K562 (cell line): Measurements from ENCODE around the gene AAR2. TPM values are rescaled to one million over a fixed set of nuclear protein-coding genes. Genes with fewer than 3 reads are reported as not detected.

ENCODE experiments used
- ATAC-seq: fragments of 200-7000 bp; cut with Tn5 transposase; 3 replicates; pipeline ENCODE4 v1.9.1; 2020; ENCODE audit warnings: moderate library complexity
- BruUV-seq: library from RNA; stranded (reverse); fragments of 400-500 nt; replicated peaks from 2 replicates; lab custom pipeline; 2021; lab: Mats Ljungman, UMichigan
- CTCF ChIA-PET: fragments of 300-600 bp; formaldehyde crosslinking; extraction: SDS; loops from one replicate; lab custom pipeline; 2021; ENCODE audit warnings: low intra/inter-chr PET ratio; lab: Yijun Ruan, JAX
- POLR2A ChIA-PET: fragments of 300-600, 350-650 bp; sonication (Branson Sonifier 250); formaldehyde crosslinking; extraction: SDS; loops from one replicate; lab custom pipeline; 2021; ENCODE audit warnings: antibody characterized with exemption, inconsistent platforms; lab: Yijun Ruan, JAX
- DNase-seq, 4 experiments: peaks; one replicate each; pipeline versions ENCODE4 v3.0.0 to v3.0.0-alpha.2; 2011 to 2018; ENCODE audit warnings: low spot score in 3 of 4, mixed read lengths in 3 of 4; ENCODE audit errors: extremely low read depth in 1 of 4
- FAIRE-seq: peaks from 2 replicates; lab custom pipeline; 2011; peaks lifted over from hg19 to GRCh38; lab: Jason Lieb, UNC
- H2AFZ ChIP-seq: 2 replicates; pipeline ENCODE4 v1.6.0; 2011; ENCODE audit warnings: low read depth, low read length, control low read depth, inconsistent platforms
- H3K27ac ChIP-seq: fragments of 200-600 bp; 3 replicates; pipeline ENCODE4 v1.8.0; 2011; ENCODE audit warnings: low read depth, mild to moderate bottlenecking, control low read depth, inconsistent platforms, low read length, moderate library complexity, mixed read lengths; ENCODE audit errors: extremely low read depth
- H3K27me3 ChIP-seq, 2 experiments: fragments of 300-600 bp in 1 of 2; 2 replicates in 1 of 2; 3 replicates in 1 of 2; pipeline versions ENCODE4 v1.6.0 to v1.8.0; 2011; ENCODE audit warnings: inconsistent platforms in 2 of 2, low read length in 2 of 2, mild to moderate bottlenecking in 1 of 2, mixed read lengths in 1 of 2, moderate library complexity in 1 of 2; ENCODE audit not compliant: control insufficient read depth in 2 of 2, insufficient read depth in 2 of 2
- H3K36me3 ChIP-seq: fragments of 300-600 bp; 3 replicates; pipeline ENCODE4 v1.8.0; 2011; ENCODE audit warnings: mild to moderate bottlenecking, low read length, inconsistent platforms; ENCODE audit not compliant: control insufficient read depth, insufficient read depth
- H3K4me1 ChIP-seq, 2 experiments: fragments of 200-600 bp in 1 of 2; replicated peaks in 1 of 2; 2 replicates in 1 of 2; 3 replicates in 1 of 2; pipeline versions ENCODE4 v1.5.1 to v1.8.0; 2011; ENCODE audit warnings: inconsistent platforms in 2 of 2, low read length in 2 of 2, mild to moderate bottlenecking in 1 of 2, mixed read lengths in 1 of 2, moderate library complexity in 1 of 2; ENCODE audit not compliant: control insufficient read depth in 2 of 2, insufficient read depth in 2 of 2
- H3K4me2 ChIP-seq: 2 replicates; pipeline ENCODE4 v1.6.1; 2011; ENCODE audit warnings: low read length, control low read depth, inconsistent platforms, mixed read lengths; ENCODE audit not compliant: insufficient read depth
- H3K4me3 ChIP-seq: fragments of 200-600 bp; sonication (generic), shearing (Covaris generic); 2 replicates; pipeline ENCODE4 v1.5.1; 2016; ENCODE audit warnings: control low read depth, inconsistent platforms
- H3K79me2 ChIP-seq: fragments of 200-600 bp; 3 replicates; pipeline ENCODE4 v1.8.0; 2011; ENCODE audit warnings: low read length, inconsistent platforms; ENCODE audit not compliant: control insufficient read depth, insufficient read depth
- H3K9ac ChIP-seq, 2 experiments: 2 replicates each; pipeline versions ENCODE4 v1.6.0 to v1.6.1; 2011; ENCODE audit warnings: low read depth in 2 of 2, low read length in 2 of 2, control low read depth in 1 of 2, inconsistent platforms in 1 of 2, mild to moderate bottlenecking in 1 of 2, mixed read lengths in 1 of 2; ENCODE audit not compliant: insufficient read depth in 1 of 2
- H3K9me1 ChIP-seq: one replicate; pipeline ENCODE4 v1.6.0; 2011; ENCODE audit warnings: inconsistent platforms, mild to moderate bottlenecking, low read length, moderate library complexity; ENCODE audit not compliant: control insufficient read depth, insufficient read depth
- H3K9me3 ChIP-seq: replicated peaks from 2 replicates; pipeline ENCODE4 v1.5.1; 2011; ENCODE audit warnings: low read depth, low read length, inconsistent platforms; ENCODE audit not compliant: control insufficient read depth, insufficient read depth
- H4K20me1 ChIP-seq: replicated peaks from 2 replicates; pipeline ENCODE4 v1.6.1; 2011; ENCODE audit warnings: low read length, inconsistent platforms, mixed read lengths; ENCODE audit not compliant: control insufficient read depth, insufficient read depth
- KHSRP ChIP-seq: fragments of 450-650 bp; IDR thresholded peaks from 2 replicates; pipeline ENCODE4 v1.6.1; 2017
- ZFX ChIP-seq: sonication (generic); formaldehyde crosslinking; IDR thresholded peaks from 2 replicates; pipeline ENCODE4 v1.8.0; 2022; ENCODE audit warnings: mild to moderate bottlenecking, missing genetic modification reagents, moderate library complexity
- WGBS: fragments of 100-300 bp; shearing (Covaris generic); methylation state at CpG from one replicate; pipeline ENCODE4 v1.1.6; 2016; ENCODE audit warnings: low coverage, mixed read lengths; ENCODE audit not compliant: insufficient coverage; ENCODE audit errors: missing lambda C conversion rate; 5-methylcytosine and 5-hydroxymethylcytosine counted together
- in situ Hi-C: fragments of 300-500 bp; cut with MboI; formaldehyde crosslinking; loops from 4 replicates; pipeline ENCODE4 v1.15.0; 2018; ENCODE audit warnings: inconsistent platforms, mixed read lengths
- intact Hi-C: fragments of 100-400 bp; cut with micrococcal nuclease; formaldehyde crosslinking; loops from 2 replicates; pipeline ENCODE4 v1.14.2; 2022
- polyA plus RNA-seq, 8 experiments: library from polyadenylated mRNA; depleted of rRNA in 4 of 8; stranded (reverse) in 5 of 8; unstranded in 3 of 8; fragments of >200 nt; fragmentation: Nextera tagmentation in 2 of 8; fragmentation: Illumina TruSeq in 1 of 8; extraction: Ambion mirVana in 2 of 8; extraction: Trizol in 1 of 8; gene quantifications; 2 replicates each; pipeline versions ENCODE4 v1.2.1 to v1.2.3, GENCODE V29; 2011 to 2014; ENCODE audit warnings: inconsistent platforms in 1 of 8, missing spikeins in 1 of 8
- total RNA-seq, 7 experiments: library from RNA; depleted of rRNA in 6 of 7; stranded (reverse); fragments of >200 nt in 6 of 7; fragmentation: Illumina TruSeq in 2 of 7; extraction: Trizol in 2 of 7; gene quantifications; 2 replicates each; pipeline versions ENCODE4 v1.2.1 to v1.2.3, GENCODE V29; 2011 to 2021; ENCODE audit warnings: low replicate concordance in 1 of 7
- TF ChIP-seq, protein P1 (sequence below): fragments of 450-650 bp; IDR thresholded peaks from 2 replicates; pipeline ENCODE4 v1.7.0; 2016; ENCODE audit warnings: borderline replicate concordance
- TF ChIP-seq, protein P2 (sequence below), 2 experiments: IDR thresholded peaks; 2 replicates each; pipeline ENCODE4 v1.6.1; 2012; ENCODE audit warnings: improper control_type of control experiment in 2 of 2, low read depth in 2 of 2, low read length in 2 of 2, borderline replicate concordance in 1 of 2
- TF ChIP-seq, protein P3 (sequence below): sonication (generic); formaldehyde crosslinking; IDR thresholded peaks from 2 replicates; pipeline ENCODE4 v1.8.0; 2022; ENCODE audit warnings: mild to moderate bottlenecking, missing genetic modification reagents
- TF ChIP-seq, protein P4 (sequence below): sonication (generic); formaldehyde crosslinking; IDR thresholded peaks from 2 replicates; pipeline ENCODE4 v1.8.1; 2023; ENCODE audit warnings: mild to moderate bottlenecking, missing genetic modification reagents

Gene AAR2
- total and polyA plus RNA-seq, 9 of the 15 experiments (the other 6 are each of a cell fraction or from before 2014, with no cell fraction given) = 6.5 to 36.2 (median 24.7) TPM

DNA sequence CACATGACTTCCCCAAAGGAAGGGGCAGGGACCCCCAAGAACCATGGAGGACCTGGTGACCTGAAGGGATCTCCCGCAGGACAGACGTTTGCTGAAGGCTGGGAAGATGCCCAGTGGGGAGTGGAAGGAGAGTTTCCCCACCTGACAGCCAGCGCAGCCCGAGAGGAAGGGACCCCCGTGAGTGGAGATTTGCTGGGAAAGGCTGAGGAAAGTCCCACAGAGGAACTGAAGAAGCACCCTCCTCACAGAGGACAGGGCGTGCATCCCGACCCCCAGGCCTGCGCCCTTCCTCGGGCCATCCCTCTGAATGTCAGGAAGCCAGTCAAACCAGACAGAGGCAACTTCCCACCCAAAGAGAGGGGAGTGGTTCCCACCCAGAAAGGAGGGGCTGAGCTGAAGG lies 29.6 kb upstream of the AAR2 start:
- H3K36me3 ChIP-seq = no peaks in the 10 kb centered on the region
- H3K9ac ChIP-seq = no peak overlapping the region
- in situ Hi-C loops = loop anchor here (25.0 kb wide), 1 partner anchor 231 kb away; no protein-coding TSS in a partner anchor
- H3K4me2 ChIP-seq = no peak overlapping the region
- H3K27me3 ChIP-seq = peaks cover 54 to 71% of the 10 kb centered on the region in 2 experiments
- POLR2A ChIA-PET = interaction anchor here (0.6 to 0.7 kb wide), 5 partner anchors 59 to 274 kb away, joined by 3 to 5 read pairs (median 3); no protein-coding TSS in a partner anchor
- H2AFZ ChIP-seq = no peak overlapping the region
- CTCF ChIA-PET = interaction anchor here (1.0 kb wide), 1 partner anchor 233 kb away, joined by 4 read pairs; no protein-coding TSS in a partner anchor
- no peaks in the 10 kb centered on the region for H3K9me1 ChIP-seq
- no peaks in the 10 kb centered on the region for H3K79me2 ChIP-seq
- no TSS peak for BruUV-seq
- no peak for ATAC-seq
- 3% methylated on average over 9 of the region's 9 CpGs for WGBS
- intact Hi-C loops = no loop called here
- no peak overlapping the region for H3K27ac ChIP-seq
- no peak for FAIRE-seq
- H3K9me3 ChIP-seq = no peaks in the 10 kb centered on the region
- H4K20me1 ChIP-seq = peaks cover 7% of the 10 kb centered on the region
- no peak for DNase-seq
- no peak overlapping the region for H3K4me3 ChIP-seq
- H3K4me1 ChIP-seq = no peaks in the 10 kb centered on the region
- TF ChIP-seq ZFX (CRISPR knock-in tag) (no peak), KHSRP (no peak)
- TF ChIP-seq, protein P1, sequence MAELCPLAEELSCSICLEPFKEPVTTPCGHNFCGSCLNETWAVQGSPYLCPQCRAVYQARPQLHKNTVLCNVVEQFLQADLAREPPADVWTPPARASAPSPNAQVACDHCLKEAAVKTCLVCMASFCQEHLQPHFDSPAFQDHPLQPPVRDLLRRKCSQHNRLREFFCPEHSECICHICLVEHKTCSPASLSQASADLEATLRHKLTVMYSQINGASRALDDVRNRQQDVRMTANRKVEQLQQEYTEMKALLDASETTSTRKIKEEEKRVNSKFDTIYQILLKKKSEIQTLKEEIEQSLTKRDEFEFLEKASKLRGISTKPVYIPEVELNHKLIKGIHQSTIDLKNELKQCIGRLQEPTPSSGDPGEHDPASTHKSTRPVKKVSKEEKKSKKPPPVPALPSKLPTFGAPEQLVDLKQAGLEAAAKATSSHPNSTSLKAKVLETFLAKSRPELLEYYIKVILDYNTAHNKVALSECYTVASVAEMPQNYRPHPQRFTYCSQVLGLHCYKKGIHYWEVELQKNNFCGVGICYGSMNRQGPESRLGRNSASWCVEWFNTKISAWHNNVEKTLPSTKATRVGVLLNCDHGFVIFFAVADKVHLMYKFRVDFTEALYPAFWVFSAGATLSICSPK = no peak
- TF ChIP-seq, protein P2, sequence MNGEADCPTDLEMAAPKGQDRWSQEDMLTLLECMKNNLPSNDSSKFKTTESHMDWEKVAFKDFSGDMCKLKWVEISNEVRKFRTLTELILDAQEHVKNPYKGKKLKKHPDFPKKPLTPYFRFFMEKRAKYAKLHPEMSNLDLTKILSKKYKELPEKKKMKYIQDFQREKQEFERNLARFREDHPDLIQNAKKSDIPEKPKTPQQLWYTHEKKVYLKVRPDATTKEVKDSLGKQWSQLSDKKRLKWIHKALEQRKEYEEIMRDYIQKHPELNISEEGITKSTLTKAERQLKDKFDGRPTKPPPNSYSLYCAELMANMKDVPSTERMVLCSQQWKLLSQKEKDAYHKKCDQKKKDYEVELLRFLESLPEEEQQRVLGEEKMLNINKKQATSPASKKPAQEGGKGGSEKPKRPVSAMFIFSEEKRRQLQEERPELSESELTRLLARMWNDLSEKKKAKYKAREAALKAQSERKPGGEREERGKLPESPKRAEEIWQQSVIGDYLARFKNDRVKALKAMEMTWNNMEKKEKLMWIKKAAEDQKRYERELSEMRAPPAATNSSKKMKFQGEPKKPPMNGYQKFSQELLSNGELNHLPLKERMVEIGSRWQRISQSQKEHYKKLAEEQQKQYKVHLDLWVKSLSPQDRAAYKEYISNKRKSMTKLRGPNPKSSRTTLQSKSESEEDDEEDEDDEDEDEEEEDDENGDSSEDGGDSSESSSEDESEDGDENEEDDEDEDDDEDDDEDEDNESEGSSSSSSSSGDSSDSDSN (IDR thresholded peaks at IDR 0.05; ENCODE audit: borderline replicate concordance in 1 of 2, low read depth in 2 of 2, low read length in 2 of 2) = no peak
- TF ChIP-seq, protein P3, sequence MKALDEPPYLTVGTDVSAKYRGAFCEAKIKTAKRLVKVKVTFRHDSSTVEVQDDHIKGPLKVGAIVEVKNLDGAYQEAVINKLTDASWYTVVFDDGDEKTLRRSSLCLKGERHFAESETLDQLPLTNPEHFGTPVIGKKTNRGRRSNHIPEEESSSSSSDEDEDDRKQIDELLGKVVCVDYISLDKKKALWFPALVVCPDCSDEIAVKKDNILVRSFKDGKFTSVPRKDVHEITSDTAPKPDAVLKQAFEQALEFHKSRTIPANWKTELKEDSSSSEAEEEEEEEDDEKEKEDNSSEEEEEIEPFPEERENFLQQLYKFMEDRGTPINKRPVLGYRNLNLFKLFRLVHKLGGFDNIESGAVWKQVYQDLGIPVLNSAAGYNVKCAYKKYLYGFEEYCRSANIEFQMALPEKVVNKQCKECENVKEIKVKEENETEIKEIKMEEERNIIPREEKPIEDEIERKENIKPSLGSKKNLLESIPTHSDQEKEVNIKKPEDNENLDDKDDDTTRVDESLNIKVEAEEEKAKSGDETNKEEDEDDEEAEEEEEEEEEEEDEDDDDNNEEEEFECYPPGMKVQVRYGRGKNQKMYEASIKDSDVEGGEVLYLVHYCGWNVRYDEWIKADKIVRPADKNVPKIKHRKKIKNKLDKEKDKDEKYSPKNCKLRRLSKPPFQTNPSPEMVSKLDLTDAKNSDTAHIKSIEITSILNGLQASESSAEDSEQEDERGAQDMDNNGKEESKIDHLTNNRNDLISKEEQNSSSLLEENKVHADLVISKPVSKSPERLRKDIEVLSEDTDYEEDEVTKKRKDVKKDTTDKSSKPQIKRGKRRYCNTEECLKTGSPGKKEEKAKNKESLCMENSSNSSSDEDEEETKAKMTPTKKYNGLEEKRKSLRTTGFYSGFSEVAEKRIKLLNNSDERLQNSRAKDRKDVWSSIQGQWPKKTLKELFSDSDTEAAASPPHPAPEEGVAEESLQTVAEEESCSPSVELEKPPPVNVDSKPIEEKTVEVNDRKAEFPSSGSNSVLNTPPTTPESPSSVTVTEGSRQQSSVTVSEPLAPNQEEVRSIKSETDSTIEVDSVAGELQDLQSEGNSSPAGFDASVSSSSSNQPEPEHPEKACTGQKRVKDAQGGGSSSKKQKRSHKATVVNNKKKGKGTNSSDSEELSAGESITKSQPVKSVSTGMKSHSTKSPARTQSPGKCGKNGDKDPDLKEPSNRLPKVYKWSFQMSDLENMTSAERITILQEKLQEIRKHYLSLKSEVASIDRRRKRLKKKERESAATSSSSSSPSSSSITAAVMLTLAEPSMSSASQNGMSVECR (CRISPR knock-in tag) = no peak
- TF ChIP-seq, protein P4, sequence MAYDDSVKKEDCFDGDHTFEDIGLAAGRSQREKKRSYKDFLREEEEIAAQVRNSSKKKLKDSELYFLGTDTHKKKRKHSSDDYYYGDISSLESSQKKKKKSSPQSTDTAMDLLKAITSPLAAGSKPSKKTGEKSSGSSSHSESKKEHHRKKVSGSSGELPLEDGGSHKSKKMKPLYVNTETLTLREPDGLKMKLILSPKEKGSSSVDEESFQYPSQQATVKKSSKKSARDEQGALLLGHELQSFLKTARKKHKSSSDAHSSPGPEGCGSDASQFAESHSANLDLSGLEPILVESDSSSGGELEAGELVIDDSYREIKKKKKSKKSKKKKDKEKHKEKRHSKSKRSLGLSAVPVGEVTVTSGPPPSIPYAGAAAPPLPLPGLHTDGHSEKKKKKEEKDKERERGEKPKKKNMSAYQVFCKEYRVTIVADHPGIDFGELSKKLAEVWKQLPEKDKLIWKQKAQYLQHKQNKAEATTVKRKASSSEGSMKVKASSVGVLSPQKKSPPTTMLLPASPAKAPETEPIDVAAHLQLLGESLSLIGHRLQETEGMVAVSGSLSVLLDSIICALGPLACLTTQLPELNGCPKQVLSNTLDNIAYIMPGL (CRISPR knock-in tag) = no peak
